Measurements from ENCODE around the gene BUD13.

Gene BUD13

GRCh38 chr11:116750070-116750718 lies 22.6 kb downstream of the BUD13 start:
- Histone ChIP-seq H3K4me3 (ENCODE audit: low read depth, low read length) (no peak overlapping the region), H3K36me3 (peaks cover 54% of the 10 kb centered on the region), H3K4me1 (no peaks in the 10 kb centered on the region), H3K9me3 (no peaks in the 10 kb centered on the region), H3K27me3 (no peaks in the 10 kb centered on the region)
- DNase-seq, result no peak
- TF ChIP-seq CTCF (IDR thresholded peaks at IDR 0.05; ENCODE audit: low read depth, low read length), result no peak

GRCh38 chr11:116742104-116742503 lies 30.7 kb downstream of the BUD13 start:
- Histone ChIP-seq H3K36me3 (peaks cover 9% of the 10 kb centered on the region; the same call in 1 of the 2 replicates), H3K4me1 (peaks cover 9% of the 10 kb centered on the region), H3K4me3 (ENCODE audit: low read depth, low read length) (no peak overlapping the region), H3K9me3 (no peaks in the 10 kb centered on the region), H3K27me3 (no peaks in the 10 kb centered on the region)
- TF ChIP-seq CTCF (IDR thresholded peaks at IDR 0.05; ENCODE audit: low read depth, low read length), result no peak
- no peak for DNase-seq

- no peak for DNase-seq
- Histone ChIP-seq H3K36me3 (peaks cover under 1% of the 10 kb centered on the region; the same call in 1 of the 2 replicates), H3K4me1 (peaks cover 9% of the 10 kb centered on the region), H3K9me3 (no peaks in the 10 kb centered on the region), H3K4me3 (ENCODE audit: low read depth, low read length) (no peak overlapping the region), H3K27me3 (no peaks in the 10 kb centered on the region)
- TF ChIP-seq CTCF (IDR thresholded peaks at IDR 0.05; ENCODE audit: low read depth, low read length), result no peak
Observed at GRCh38 chr11:116740741-116741140, 32.0 kb downstream of the BUD13 start.

GRCh38 chr11:116738975-116739374 lies 33.8 kb downstream of the BUD13 start:
- TF ChIP-seq CTCF (IDR thresholded peaks at IDR 0.05; ENCODE audit: low read depth, low read length), result no peak
- no peaks in the 10 kb centered on the region; the same call in 1 of the 2 replicates for H3K36me3 ChIP-seq

GRCh38 chr11:116736763-116737162 lies 36.0 kb downstream of the BUD13 start:
- peak; percentile 47 for TF ChIP-seq CTCF (IDR thresholded peaks at IDR 0.05; ENCODE audit: low read depth, low read length)
- H3K4me1 ChIP-seq, result peaks cover 6% of the 10 kb centered on the region; the same call in 1 of the 2 replicates
- no peaks in the 10 kb centered on the region for H3K36me3 ChIP-seq
- peak; percentile 33 for DNase-seq
- no peaks in the 10 kb centered on the region for H3K27me3 ChIP-seq
- H3K4me3 ChIP-seq (ENCODE audit: low read depth, low read length), result no peak overlapping the region
- no peaks in the 10 kb centered on the region for H3K9me3 ChIP-seq

More at GRCh38 chr11:116738975-116739374, 33.8 kb downstream of the BUD13 start:
- DNase-seq, result no peak
- Histone ChIP-seq H3K4me3 (ENCODE audit: low read depth, low read length) (no peak overlapping the region), H3K4me1 (peaks cover 9% of the 10 kb centered on the region), H3K27me3 (no peaks in the 10 kb centered on the region), H3K9me3 (no peaks in the 10 kb centered on the region)

GRCh38 chr11:116733969-116734508 lies 38.7 kb downstream of the BUD13 start:
- Histone ChIP-seq H3K4me3 (ENCODE audit: low read depth, low read length) (no peak overlapping the region), H3K4me1 (peaks cover 9% of the 10 kb centered on the region; the same call in 1 of the 2 replicates), H3K27me3 (no peaks in the 10 kb centered on the region), H3K36me3 (no peaks in the 10 kb centered on the region), H3K9me3 (no peaks in the 10 kb centered on the region)
- TF ChIP-seq CTCF (IDR thresholded peaks at IDR 0.05; ENCODE audit: low read depth, low read length), result no peak
- no peak for DNase-seq

Measured in BE2C (cell line).